ENCODE results near the gene OLIG1.

OLIG1 gene

DNA sequence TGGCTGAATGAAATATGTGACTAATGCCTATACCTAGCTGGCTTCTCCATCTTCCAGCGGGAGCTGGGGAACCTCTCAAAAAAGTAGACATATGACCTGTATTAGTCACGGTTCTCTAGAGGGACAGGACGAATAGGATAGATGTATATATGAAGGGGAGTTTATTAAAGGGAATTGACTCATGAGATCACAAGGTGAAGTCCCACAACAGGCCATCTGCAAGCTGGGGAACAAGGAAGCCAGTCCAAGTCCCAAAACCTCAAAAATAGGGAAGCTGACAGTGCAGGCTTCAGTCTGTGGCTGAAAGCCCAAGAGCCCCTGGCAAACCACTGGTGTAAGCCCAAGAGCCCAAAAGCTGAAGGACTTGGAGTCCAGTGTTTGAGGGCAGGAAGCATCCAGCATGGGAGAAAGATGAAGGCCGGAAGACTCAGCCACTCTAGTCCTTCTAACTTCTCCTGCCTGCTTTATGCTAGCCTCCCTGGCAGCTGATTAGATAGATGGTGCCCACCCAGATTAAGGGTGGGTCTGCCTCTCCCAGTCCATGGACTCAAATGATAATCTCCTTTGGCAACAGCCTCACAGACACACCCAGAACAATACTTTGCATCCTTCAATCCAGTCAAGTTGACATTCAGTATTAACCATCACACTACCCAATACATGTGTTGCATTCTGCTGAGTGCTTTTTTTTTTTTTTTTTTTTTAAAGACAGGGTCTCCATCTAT, 19.6 kb downstream of the OLIG1 start:
- H3K4me2 ChIP-seq (ENCODE audit: low read depth, low read length, poor library complexity, severe bottlenecking), result no peak overlapping the region
- no peaks in the 10 kb centered on the region for H3K4me1 ChIP-seq (ENCODE audit: insufficient read depth, low read length, poor library complexity, severe bottlenecking)
- H3K9me2 ChIP-seq (replicated peaks; ENCODE audit: low read depth, low read length), result no peaks in the 10 kb centered on the region
- TF ChIP-seq CTCF (conservative IDR thresholded peaks at IDR 0.05; ENCODE audit: low read length), result no peak
- no peak for TF ChIP-seq EZH2phosphoT487 (IDR thresholded peaks at IDR 0.05; ENCODE audit: borderline replicate concordance)
- H3K4me3 ChIP-seq (ENCODE audit: low read length, poor library complexity, severe bottlenecking), result no peak overlapping the region
- H4K20me1 ChIP-seq (ENCODE audit: insufficient read depth, low read length, poor library complexity, severe bottlenecking), result no peaks in the 10 kb centered on the region
- H3K36me3 ChIP-seq (ENCODE audit: insufficient read depth, low read length), result no peaks in the 10 kb centered on the region
- no peaks in the 10 kb centered on the region for H3K27me3 ChIP-seq (ENCODE audit: insufficient read depth, low read length, poor library complexity, severe bottlenecking)
- no peaks in the 10 kb centered on the region for H3K9me3 ChIP-seq (ENCODE audit: insufficient read depth, low read depth, low read length)
- no peaks in the 10 kb centered on the region for H3K79me2 ChIP-seq (ENCODE audit: insufficient read depth, low read length)
- no peaks in the 10 kb centered on the region for H3F3A ChIP-seq (ENCODE audit: low read depth)
- no peak overlapping the region for H3K9ac ChIP-seq (ENCODE audit: low read depth, low read length, poor library complexity, severe bottlenecking)
- no peak overlapping the region for H2AFZ ChIP-seq (ENCODE audit: low read length)

DNA sequence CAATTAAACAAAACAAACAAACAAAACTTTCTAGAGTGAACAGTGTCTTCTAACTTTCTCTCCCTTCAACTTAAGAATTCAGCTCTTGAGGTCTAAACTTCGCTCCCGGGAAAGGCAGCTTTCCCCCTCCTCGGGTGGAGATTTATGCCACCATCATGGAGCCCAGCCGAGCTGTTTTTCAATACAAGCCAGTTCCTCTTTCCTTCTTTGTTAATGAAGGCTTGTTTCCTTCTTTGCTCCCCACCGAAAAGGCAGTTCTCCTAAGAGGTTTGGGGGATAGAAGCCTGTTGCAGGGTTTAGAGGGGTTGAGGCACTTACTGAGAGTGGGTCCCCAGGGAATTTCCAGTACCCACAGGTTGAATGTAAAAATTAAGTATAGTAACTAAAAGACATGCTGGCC, 26.5 kb downstream of the OLIG1 start:
- TF ChIP-seq EZH2phosphoT487 (IDR thresholded peaks at IDR 0.05; ENCODE audit: borderline replicate concordance) (no peak), CTCF (conservative IDR thresholded peaks at IDR 0.05; ENCODE audit: low read length) (no peak)
- no peaks in the 10 kb centered on the region for H3K9me2 ChIP-seq (replicated peaks; ENCODE audit: low read depth, low read length)
- H3K4me1 ChIP-seq (ENCODE audit: insufficient read depth, low read length, poor library complexity, severe bottlenecking), result peaks cover 9% of the 10 kb centered on the region
- no peak overlapping the region for H3K4me2 ChIP-seq (ENCODE audit: low read depth, low read length, poor library complexity, severe bottlenecking)
- H2AFZ ChIP-seq (ENCODE audit: low read length), result peak overlapping the region; percentile 42; the same call in 1 of the 2 replicates
- no peaks in the 10 kb centered on the region for H3K79me2 ChIP-seq (ENCODE audit: insufficient read depth, low read length)
- H3K27me3 ChIP-seq (ENCODE audit: insufficient read depth, low read length, poor library complexity, severe bottlenecking), result no peaks in the 10 kb centered on the region
- H4K20me1 ChIP-seq (ENCODE audit: insufficient read depth, low read length, poor library complexity, severe bottlenecking), result no peaks in the 10 kb centered on the region
- no peaks in the 10 kb centered on the region for H3F3A ChIP-seq (ENCODE audit: low read depth)
- H3K36me3 ChIP-seq (ENCODE audit: insufficient read depth, low read length), result no peaks in the 10 kb centered on the region
- no peak overlapping the region for H3K9ac ChIP-seq (ENCODE audit: low read depth, low read length, poor library complexity, severe bottlenecking)
- H3K9me3 ChIP-seq (ENCODE audit: insufficient read depth, low read depth, low read length), result no peaks in the 10 kb centered on the region
- no peak overlapping the region for H3K4me3 ChIP-seq (ENCODE audit: low read length, poor library complexity, severe bottlenecking)

- no peaks in the 10 kb centered on the region for H3K79me2 ChIP-seq (ENCODE audit: insufficient read depth, low read length)
- H4K20me1 ChIP-seq (ENCODE audit: insufficient read depth, low read length, poor library complexity, severe bottlenecking), result no peaks in the 10 kb centered on the region
- H3F3A ChIP-seq (ENCODE audit: low read depth), result no peaks in the 10 kb centered on the region
- H3K27me3 ChIP-seq (ENCODE audit: insufficient read depth, low read length, poor library complexity, severe bottlenecking), result no peaks in the 10 kb centered on the region
- no peaks in the 10 kb centered on the region for H3K9me2 ChIP-seq (replicated peaks; ENCODE audit: low read depth, low read length)
- TF ChIP-seq CTCF (conservative IDR thresholded peaks at IDR 0.05; ENCODE audit: low read length), result no peak
- TF ChIP-seq EZH2phosphoT487 (IDR thresholded peaks at IDR 0.05; ENCODE audit: borderline replicate concordance), result no peak
- no peaks in the 10 kb centered on the region for H3K9me3 ChIP-seq (ENCODE audit: insufficient read depth, low read depth, low read length)
- no peaks in the 10 kb centered on the region for H3K36me3 ChIP-seq (ENCODE audit: insufficient read depth, low read length)
- H3K9ac ChIP-seq (ENCODE audit: low read depth, low read length, poor library complexity, severe bottlenecking), result no peak overlapping the region
- no peak overlapping the region for H3K4me2 ChIP-seq (ENCODE audit: low read depth, low read length, poor library complexity, severe bottlenecking)
- no peak overlapping the region for H3K4me3 ChIP-seq (ENCODE audit: low read length, poor library complexity, severe bottlenecking)
- peaks cover 9% of the 10 kb centered on the region for H3K4me1 ChIP-seq (ENCODE audit: insufficient read depth, low read length, poor library complexity, severe bottlenecking)
- H2AFZ ChIP-seq (ENCODE audit: low read length), result no peak overlapping the region
These were observed 29.2 kb downstream of the OLIG1 start for GRCh38 chr21:33099131-33099530.

Data from Loucy (cell line).